HCT116 (cell line): ENCODE measurements around the gene MROH7. TPM values are rescaled to one million over a fixed set of nuclear protein-coding genes. Genes with fewer than 3 reads are reported as not detected.

Experiments used
- ATAC-seq: fragments of 200-7000 bp; cut with Tn5 transposase; 2 replicates; pipeline ENCODE4 v1.9.1; 2020; ENCODE audit warnings: mild to moderate bottlenecking, moderate library complexity
- BruUV-seq: library from RNA; stranded (reverse); fragments of 400-500 nt; replicated peaks from 2 replicates; lab custom pipeline; 2021; lab: Mats Ljungman, UMichigan
- CTCF ChIA-PET: fragments of 300-600 bp; sonication (Branson Sonifier 250); formaldehyde crosslinking; loops from one replicate; lab custom pipeline; 2021; ENCODE audit warnings: antibody characterized with exemption; lab: Charles Lee
- POLR2A ChIA-PET: fragments of 300-600, 350-600 bp; sonication (Branson Sonifier 250); formaldehyde crosslinking; loops from one replicate; lab custom pipeline; 2021; ENCODE audit warnings: antibody characterized with exemption; lab: Charles Lee
- RAD21 ChIA-PET, 2 experiments: fragments of 300-600 bp; sonication (Branson Sonifier 250); formaldehyde crosslinking; loops; one replicate each; lab custom pipeline; 2023; ENCODE audit warnings: low total read pairs in 2 of 2; ENCODE audit not compliant: uncharacterized antibody in 2 of 2, unreplicated experiment in 2 of 2, low non-redundant PET in 1 of 2; lab: Charles Lee
- DNase-seq: peaks from one replicate; pipeline ENCODE4 v3.0.0-alpha.2; 2010; ENCODE audit warnings: low read depth, low spot score
- H2AFZ ChIP-seq: fragments of 200-600 bp; shearing (Covaris generic), sonication (generic); 2 replicates; pipeline ENCODE4 v1.6.1; 2017; ENCODE audit warnings: low read depth, mixed run types, mixed read lengths, antibody characterized with exemption, low read length; ENCODE audit not compliant: poor library complexity, severe bottlenecking
- H3K27ac ChIP-seq: 2 replicates; pipeline ENCODE4 v1.5.1; 2012; ENCODE audit warnings: low read depth, low read length
- H3K27me3 ChIP-seq: fragments of 200-600 bp; sonication (generic); 2 replicates; pipeline ENCODE4 v1.6.1; 2016; ENCODE audit warnings: mixed run types, low read length, mixed read lengths; ENCODE audit not compliant: insufficient read depth
- H3K36me3 ChIP-seq, 2 experiments: fragments of 200-500 bp in 1 of 2; fragments of 200-600 bp in 1 of 2; sonication (Bioruptor generic) in 1 of 2; sonication (generic) in 1 of 2; 2 replicates each; pipeline versions ENCODE4 v1.5.1 to v1.6.1; 2014 to 2016; ENCODE audit warnings: low read length in 2 of 2, inconsistent platforms in 1 of 2, mixed read lengths in 1 of 2, mixed run types in 1 of 2; ENCODE audit not compliant: insufficient read depth in 2 of 2, control insufficient read depth in 1 of 2
- H3K4me1 ChIP-seq, 2 experiments: fragments of 200-600 bp in 1 of 2; sonication (generic) in 1 of 2; 2 replicates each; pipeline versions ENCODE4 v1.5.1 to v1.6.1; 2012 to 2017; ENCODE audit warnings: low read length in 2 of 2, inconsistent platforms in 1 of 2, mild to moderate bottlenecking in 1 of 2, mixed read lengths in 1 of 2, mixed run types in 1 of 2, moderate library complexity in 1 of 2; ENCODE audit not compliant: insufficient read depth in 2 of 2, control insufficient read depth in 1 of 2
- H3K4me2 ChIP-seq: fragments of 200-600 bp; sonication (generic); 2 replicates; pipeline ENCODE4 v1.6.1; 2017; ENCODE audit warnings: mixed run types, low read length, mixed read lengths
- H3K4me3 ChIP-seq, 2 experiments: fragments of 200-600 bp in 1 of 2; sonication (generic) in 1 of 2; replicated peaks in 1 of 2; 2 replicates each; pipeline ENCODE4 v1.5.1; 2011 to 2016; ENCODE audit warnings: low read length in 2 of 2, control low read depth in 1 of 2, low read depth in 1 of 2, mild to moderate bottlenecking in 1 of 2, mixed read lengths in 1 of 2, mixed run types in 1 of 2
- H3K79me2 ChIP-seq: fragments of 200-600 bp; sonication (generic); 2 replicates; pipeline ENCODE4 v1.6.1; 2017; ENCODE audit warnings: mild to moderate bottlenecking, mixed run types, low read length, moderate library complexity, mixed read lengths; ENCODE audit not compliant: insufficient read depth
- H3K9ac ChIP-seq: fragments of 200-600 bp; sonication (generic); 2 replicates; pipeline ENCODE4 v1.6.1; 2016; ENCODE audit warnings: low read length, mixed read lengths
- H3K9me2 ChIP-seq: fragments of 200-600 bp; sonication (generic), shearing (Covaris generic); 2 replicates; pipeline ENCODE4 v1.6.1; 2017; ENCODE audit warnings: mixed run types, mild to moderate bottlenecking, moderate library complexity; ENCODE audit not compliant: insufficient read depth
- H3K9me3 ChIP-seq, 2 experiments: fragments of 200-500 bp in 1 of 2; fragments of 200-600 bp in 1 of 2; sonication (Bioruptor generic) in 1 of 2; sonication (generic) in 1 of 2; 2 replicates each; pipeline ENCODE4 v1.6.1; 2014 to 2017; ENCODE audit warnings: low read length in 2 of 2, mixed read lengths in 2 of 2, inconsistent platforms in 1 of 2, low read depth in 1 of 2, mild to moderate bottlenecking in 1 of 2, mixed run types in 1 of 2, moderate library complexity in 1 of 2; ENCODE audit not compliant: control insufficient read depth in 1 of 2, insufficient read depth in 1 of 2
- H4K20me1 ChIP-seq: fragments of 200-600 bp; sonication (generic), shearing (Covaris generic); 2 replicates; pipeline ENCODE4 v1.6.1; 2017; ENCODE audit warnings: mixed run types, mild to moderate bottlenecking, moderate library complexity; ENCODE audit not compliant: insufficient read depth
- CEBPB ChIP-seq: IDR thresholded peaks from 2 replicates; pipeline ENCODE4 v1.6.1; 2012; ENCODE audit warnings: low read depth
- EGR1 ChIP-seq: IDR thresholded peaks from 2 replicates; pipeline ENCODE4 v1.6.1; 2012; ENCODE audit warnings: low read depth
- ELF1 ChIP-seq: IDR thresholded peaks from 2 replicates; pipeline ENCODE4 v1.6.1; 2012; ENCODE audit warnings: low read depth, borderline replicate concordance
- EZH2phosphoT487 ChIP-seq: fragments of 200-600 bp; IDR thresholded peaks from 2 replicates; pipeline ENCODE4 v1.6.1; 2018; ENCODE audit warnings: antibody characterized with exemption, borderline replicate concordance
- JUND ChIP-seq: IDR thresholded peaks from 2 replicates; pipeline ENCODE4 v1.6.1; 2012
- SP1 ChIP-seq: IDR thresholded peaks from 2 replicates; pipeline ENCODE4 v1.6.1; 2012; ENCODE audit warnings: low read depth
- SRF ChIP-seq: IDR thresholded peaks from 2 replicates; pipeline ENCODE4 v1.6.1; 2012; ENCODE audit warnings: low read depth
- ZNF274 ChIP-seq: fragments of 200-500 bp; sonication (Bioruptor generic); IDR thresholded peaks from 2 replicates; pipeline ENCODE4 v1.6.1; 2014; ENCODE audit warnings: mild to moderate bottlenecking, low read depth, low read length, inconsistent platforms
- intact Hi-C: fragments of 100-400 bp; cut with micrococcal nuclease; formaldehyde crosslinking; loops from 2 replicates; pipeline ENCODE4 v1.10.0; 2022
- total RNA-seq: library from RNA; stranded (reverse); gene quantifications from one replicate; pipeline ENCODE4 v1.2.1, GENCODE V29; 2021; ENCODE audit not compliant: unreplicated experiment
- TF ChIP-seq, protein P1 (sequence below): IDR thresholded peaks from 2 replicates; pipeline ENCODE4 v1.6.1; 2012; ENCODE audit warnings: low read depth
- TF ChIP-seq, protein P2 (sequence below): IDR thresholded peaks from 2 replicates; pipeline ENCODE4 v1.6.1; 2012

MROH7 gene
- total RNA-seq, 1 experiment from 2014 or later = 1.1 TPM

GRCh38 chr1:54694771-54695170 is 53.2 kb downstream of the MROH7 start:
- no peaks in the 10 kb centered on the region for H3K9me2 ChIP-seq
- CTCF ChIA-PET = no interaction called here
- no peak overlapping the region for H3K4me2 ChIP-seq
- POLR2A ChIA-PET = no interaction called here
- TF ChIP-seq, protein P1, sequence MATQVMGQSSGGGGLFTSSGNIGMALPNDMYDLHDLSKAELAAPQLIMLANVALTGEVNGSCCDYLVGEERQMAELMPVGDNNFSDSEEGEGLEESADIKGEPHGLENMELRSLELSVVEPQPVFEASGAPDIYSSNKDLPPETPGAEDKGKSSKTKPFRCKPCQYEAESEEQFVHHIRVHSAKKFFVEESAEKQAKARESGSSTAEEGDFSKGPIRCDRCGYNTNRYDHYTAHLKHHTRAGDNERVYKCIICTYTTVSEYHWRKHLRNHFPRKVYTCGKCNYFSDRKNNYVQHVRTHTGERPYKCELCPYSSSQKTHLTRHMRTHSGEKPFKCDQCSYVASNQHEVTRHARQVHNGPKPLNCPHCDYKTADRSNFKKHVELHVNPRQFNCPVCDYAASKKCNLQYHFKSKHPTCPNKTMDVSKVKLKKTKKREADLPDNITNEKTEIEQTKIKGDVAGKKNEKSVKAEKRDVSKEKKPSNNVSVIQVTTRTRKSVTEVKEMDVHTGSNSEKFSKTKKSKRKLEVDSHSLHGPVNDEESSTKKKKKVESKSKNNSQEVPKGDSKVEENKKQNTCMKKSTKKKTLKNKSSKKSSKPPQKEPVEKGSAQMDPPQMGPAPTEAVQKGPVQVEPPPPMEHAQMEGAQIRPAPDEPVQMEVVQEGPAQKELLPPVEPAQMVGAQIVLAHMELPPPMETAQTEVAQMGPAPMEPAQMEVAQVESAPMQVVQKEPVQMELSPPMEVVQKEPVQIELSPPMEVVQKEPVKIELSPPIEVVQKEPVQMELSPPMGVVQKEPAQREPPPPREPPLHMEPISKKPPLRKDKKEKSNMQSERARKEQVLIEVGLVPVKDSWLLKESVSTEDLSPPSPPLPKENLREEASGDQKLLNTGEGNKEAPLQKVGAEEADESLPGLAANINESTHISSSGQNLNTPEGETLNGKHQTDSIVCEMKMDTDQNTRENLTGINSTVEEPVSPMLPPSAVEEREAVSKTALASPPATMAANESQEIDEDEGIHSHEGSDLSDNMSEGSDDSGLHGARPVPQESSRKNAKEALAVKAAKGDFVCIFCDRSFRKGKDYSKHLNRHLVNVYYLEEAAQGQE = no peak
- TF ChIP-seq ELF1 (no peak), CEBPB (no peak), JUND (no peak), SRF (no peak), EZH2phosphoT487 (no peak), SP1 (no peak), EGR1 (no peak), ZNF274 (no peak)
- TF ChIP-seq, protein P2, sequence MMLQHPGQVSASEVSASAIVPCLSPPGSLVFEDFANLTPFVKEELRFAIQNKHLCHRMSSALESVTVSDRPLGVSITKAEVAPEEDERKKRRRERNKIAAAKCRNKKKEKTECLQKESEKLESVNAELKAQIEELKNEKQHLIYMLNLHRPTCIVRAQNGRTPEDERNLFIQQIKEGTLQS = no peak
- no peaks in the 10 kb centered on the region for H3K36me3 ChIP-seq
- H2AFZ ChIP-seq = no peak overlapping the region
- no peaks in the 10 kb centered on the region for H3K9me3 ChIP-seq
- H3K4me3 ChIP-seq = no peak overlapping the region
- RAD21 ChIA-PET = no interaction called here
- H3K9ac ChIP-seq = no peak overlapping the region
- BruUV-seq = no TSS peak
- no peaks in the 10 kb centered on the region for H3K79me2 ChIP-seq
- H4K20me1 ChIP-seq = no peaks in the 10 kb centered on the region
- H3K27me3 ChIP-seq = no peaks in the 10 kb centered on the region
- no peak overlapping the region for H3K27ac ChIP-seq
- no peaks in the 10 kb centered on the region for H3K4me1 ChIP-seq
- ATAC-seq (no peak), DNase-seq (no peak)
- intact Hi-C loops = no loop called here
